Iris pigment epithelial cell (primary cell): Measurements from ENCODE around the gene SURF4.
A peak's percentile ranks its signal among the peaks of the same experiment; 100 is the strongest.

Experiments
- DNase-seq: peaks from one replicate; pipeline ENCODE4 v3.0.0-alpha.2; 2011; ENCODE audit warnings: low read depth

SURF4 gene

GRCh38 chr9:133374612-133375115 is 1.2 kb downstream of the SURF4 start:
- DNase-seq, result peak; percentile 73

GRCh38 chr9:133372144-133372543 is 3.7 kb downstream of the SURF4 start:
- no peak for DNase-seq

GRCh38 chr9:133371261-133371711 is 4.6 kb downstream of the SURF4 start:
- peak; percentile 38 for DNase-seq

- no peak for DNase-seq
Observed at GRCh38 chr9:133370685-133371084, 5.2 kb downstream of the SURF4 start.

GRCh38 chr9:133369933-133370332 is 5.9 kb downstream of the SURF4 start:
- DNase-seq, result no peak

- DNase-seq, result no peak
Observed at GRCh38 chr9:133369422-133369821, 6.4 kb downstream of the SURF4 start.

- DNase-seq, result peak; percentile 19
Observed at GRCh38 chr9:133368249-133368881, 7.5 kb downstream of the SURF4 start.

GRCh38 chr9:133367778-133368177 is 8.1 kb downstream of the SURF4 start:
- DNase-seq, result no peak

- DNase-seq, result no peak
Observed at GRCh38 chr9:133367221-133367620, 8.6 kb downstream of the SURF4 start.

- DNase-seq, result no peak
Observed at GRCh38 chr9:133366435-133366834, 9.4 kb downstream of the SURF4 start.

- DNase-seq, result peak; percentile 42
Observed at GRCh38 chr9:133362359-133363044, 13.4 kb downstream of the SURF4 start.

GRCh38 chr9:133361507-133362092 is 14.3 kb downstream of the SURF4 start:
- no peak for DNase-seq

- DNase-seq, result no peak
Observed at GRCh38 chr9:133360400-133361393, 15.2 kb downstream of the SURF4 start.

GRCh38 chr9:133359399-133360175 is 16.3 kb downstream of the SURF4 start:
- DNase-seq, result no peak

GRCh38 chr9:133357656-133358055 is 18.2 kb downstream of the SURF4 start:
- DNase-seq, result no peak

GRCh38 chr9:133356391-133357091 is 19.3 kb downstream of the SURF4 start, which contains the start of the genes SURF1 and SURF2:
SURF1 (minus strand) TSS chr9:133356487; CDS start chr9:133356453, 34 bp downstream.
SURF2 (plus strand) TSS chr9:133356550; CDS start chr9:133356593, 43 bp downstream.
- peak; percentile 83 for DNase-seq

- no peak for DNase-seq
Observed at GRCh38 chr9:133355881-133356357, 19.9 kb downstream of the SURF4 start.

- no peak for DNase-seq
Observed at GRCh38 chr9:133354766-133355165, 21.1 kb downstream of the SURF4 start.

- no peak for DNase-seq
Observed at GRCh38 chr9:133353548-133353947, 22.3 kb downstream of the SURF4 start.
